ENCODE measurements around the gene PIGP.

Gene PIGP

DNA sequence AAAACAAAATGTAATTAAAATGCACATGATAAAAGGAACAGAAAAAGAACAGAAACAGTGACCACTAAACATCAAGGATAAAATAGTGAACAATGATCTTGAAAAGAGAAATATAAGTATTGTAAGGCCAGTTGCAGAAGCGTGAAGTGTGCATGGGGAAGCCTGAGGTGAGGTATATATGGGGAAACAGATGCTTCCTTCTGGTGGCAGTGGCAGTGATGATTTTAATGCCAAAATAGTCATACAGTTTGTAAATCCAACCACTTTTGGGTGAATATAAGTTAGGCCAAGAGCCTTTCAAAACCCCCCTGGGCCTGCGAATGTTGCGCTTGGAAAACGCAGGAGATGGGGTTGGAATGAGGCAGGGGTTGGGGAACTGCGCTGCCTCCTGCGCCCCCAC is 27.4 kb upstream of the PIGP start:
- H3K9ac ChIP-seq (ENCODE audit: low read depth in 1 of 2, low read length in 2 of 2): no peak overlapping the region
- H3K36me3 ChIP-seq (ENCODE audit: control insufficient read depth in 1 of 2, insufficient read depth in 2 of 2, low read length in 2 of 2): peaks cover 11 to 38% of the 10 kb centered on the region in 2 donors
- H3K4me3 ChIP-seq (ENCODE audit: low read depth in 1 of 2, low read length in 2 of 2): no peak overlapping the region
- no peaks in the 10 kb centered on the region for H3K9me3 ChIP-seq (ENCODE audit: control insufficient read depth in 1 of 2, low read length in 2 of 2)
- no peaks in the 10 kb centered on the region for H3K27me3 ChIP-seq (ENCODE audit: control insufficient read depth in 1 of 2, insufficient read depth in 2 of 2, low read length in 2 of 2)
- H3K27ac ChIP-seq (ENCODE audit: low read depth, low read length): no peak overlapping the region
- no peaks in the 10 kb centered on the region for H3K4me1 ChIP-seq (ENCODE audit: control insufficient read depth in 1 of 2, insufficient read depth in 2 of 2, low read length in 2 of 2)

- H3K27ac ChIP-seq (ENCODE audit: low read depth, low read length): no peak overlapping the region
- peaks cover 11 to 39% of the 10 kb centered on the region in 2 donors for H3K36me3 ChIP-seq (ENCODE audit: control insufficient read depth in 1 of 2, insufficient read depth in 2 of 2, low read length in 2 of 2)
- H3K27me3 ChIP-seq (ENCODE audit: control insufficient read depth in 1 of 2, insufficient read depth in 2 of 2, low read length in 2 of 2): no peaks in the 10 kb centered on the region
- no peak overlapping the region for H3K4me3 ChIP-seq (ENCODE audit: low read depth in 1 of 2, low read length in 2 of 2)
- no peak overlapping the region for H3K9ac ChIP-seq (ENCODE audit: low read depth in 1 of 2, low read length in 2 of 2)
- no peaks in the 10 kb centered on the region for H3K4me1 ChIP-seq (ENCODE audit: control insufficient read depth in 1 of 2, insufficient read depth in 2 of 2, low read length in 2 of 2)
- H3K9me3 ChIP-seq (ENCODE audit: control insufficient read depth in 1 of 2, low read length in 2 of 2): no peaks in the 10 kb centered on the region
Measured at GRCh38 chr21:37098751-37099150, 25.9 kb upstream of the PIGP start.

GRCh38 chr21:37095821-37096220 is 22.9 kb upstream of the PIGP start:
- H3K27me3 ChIP-seq (ENCODE audit: control insufficient read depth in 1 of 2, insufficient read depth in 2 of 2, low read length in 2 of 2): no peaks in the 10 kb centered on the region
- no peaks in the 10 kb centered on the region for H3K4me1 ChIP-seq (ENCODE audit: control insufficient read depth in 1 of 2, insufficient read depth in 2 of 2, low read length in 2 of 2)
- H3K9me3 ChIP-seq (ENCODE audit: control insufficient read depth in 1 of 2, low read length in 2 of 2): no peaks in the 10 kb centered on the region
- peaks cover 17 to 40% of the 10 kb centered on the region in 2 donors for H3K36me3 ChIP-seq (ENCODE audit: control insufficient read depth in 1 of 2, insufficient read depth in 2 of 2, low read length in 2 of 2)
- H3K27ac ChIP-seq (ENCODE audit: low read depth, low read length): no peak overlapping the region
- H3K9ac ChIP-seq (ENCODE audit: low read depth in 1 of 2, low read length in 2 of 2): no peak overlapping the region
- H3K4me3 ChIP-seq (ENCODE audit: low read depth in 1 of 2, low read length in 2 of 2): no peak overlapping the region

DNA sequence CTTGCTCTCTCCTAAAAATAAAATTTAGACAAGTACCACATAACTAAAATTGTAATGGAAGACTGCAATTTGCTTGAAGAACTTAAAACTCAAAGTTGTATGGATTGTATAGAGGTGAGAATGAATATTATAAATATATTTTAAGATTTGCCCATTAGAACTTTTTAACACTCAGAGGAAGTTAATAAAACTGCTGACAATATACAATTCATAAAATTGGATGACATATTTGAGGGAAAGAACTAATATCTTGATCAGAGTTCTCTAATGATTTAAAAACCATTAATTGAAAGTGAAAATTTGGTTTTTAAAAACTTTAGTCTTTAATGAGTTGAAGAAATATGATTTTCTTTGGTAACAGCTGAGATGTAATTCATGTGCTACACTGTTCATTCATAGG is 21.1 kb upstream of the PIGP start:
- no peak overlapping the region for H3K4me3 ChIP-seq (ENCODE audit: low read depth in 1 of 2, low read length in 2 of 2)
- no peaks in the 10 kb centered on the region for H3K27me3 ChIP-seq (ENCODE audit: control insufficient read depth in 1 of 2, insufficient read depth in 2 of 2, low read length in 2 of 2)
- H3K9ac ChIP-seq (ENCODE audit: low read depth in 1 of 2, low read length in 2 of 2): no peak overlapping the region
- H3K4me1 ChIP-seq (ENCODE audit: control insufficient read depth in 1 of 2, insufficient read depth in 2 of 2, low read length in 2 of 2): no peaks in the 10 kb centered on the region
- no peak overlapping the region for H3K27ac ChIP-seq (ENCODE audit: low read depth, low read length)
- no peaks in the 10 kb centered on the region for H3K9me3 ChIP-seq (ENCODE audit: control insufficient read depth in 1 of 2, low read length in 2 of 2)
- peaks cover 17 to 41% of the 10 kb centered on the region in 2 donors for H3K36me3 ChIP-seq (ENCODE audit: control insufficient read depth in 1 of 2, insufficient read depth in 2 of 2, low read length in 2 of 2)

DNA sequence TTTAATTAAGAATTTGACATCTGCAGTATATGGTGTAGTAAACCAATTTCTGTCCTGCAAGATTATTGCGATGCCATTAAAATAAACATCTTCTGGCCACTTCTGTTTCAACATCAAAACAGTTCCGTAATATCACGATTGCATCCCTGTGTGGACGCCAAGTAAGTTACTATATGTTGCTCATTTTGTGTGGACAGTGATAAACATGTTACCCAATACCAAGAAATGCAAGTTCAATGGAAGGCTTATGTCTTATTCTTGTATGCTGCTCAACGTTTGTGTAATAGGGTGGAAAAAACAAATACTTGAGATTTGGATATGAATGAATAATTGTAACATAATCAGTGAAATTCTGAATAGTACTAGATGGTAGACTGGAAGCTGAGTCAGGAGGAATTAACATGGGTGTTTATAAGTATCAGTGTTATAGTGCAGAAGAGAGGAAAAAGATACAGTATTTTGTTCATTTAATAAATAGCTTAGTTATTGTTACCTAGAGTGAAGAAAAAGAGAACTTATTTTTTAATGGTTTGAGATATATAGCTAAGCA is 15.4 kb upstream of the PIGP start:
- Histone ChIP-seq H3K4me3 (ENCODE audit: low read depth in 1 of 2, low read length in 2 of 2) (no peak overlapping the region), H3K9ac (ENCODE audit: low read depth in 1 of 2, low read length in 2 of 2) (no peak overlapping the region), H3K27ac (ENCODE audit: low read depth, low read length) (no peak overlapping the region), H3K4me1 (ENCODE audit: control insufficient read depth in 1 of 2, insufficient read depth in 2 of 2, low read length in 2 of 2) (peaks cover 4 to 9% of the 10 kb centered on the region in 2 donors), H3K36me3 (ENCODE audit: control insufficient read depth in 1 of 2, insufficient read depth in 2 of 2, low read length in 2 of 2) (peaks cover 6 to 15% of the 10 kb centered on the region in 2 donors), H3K27me3 (ENCODE audit: control insufficient read depth in 1 of 2, insufficient read depth in 2 of 2, low read length in 2 of 2) (no peaks in the 10 kb centered on the region), H3K9me3 (ENCODE audit: control insufficient read depth in 1 of 2, low read length in 2 of 2) (no peaks in the 10 kb centered on the region)

DNA sequence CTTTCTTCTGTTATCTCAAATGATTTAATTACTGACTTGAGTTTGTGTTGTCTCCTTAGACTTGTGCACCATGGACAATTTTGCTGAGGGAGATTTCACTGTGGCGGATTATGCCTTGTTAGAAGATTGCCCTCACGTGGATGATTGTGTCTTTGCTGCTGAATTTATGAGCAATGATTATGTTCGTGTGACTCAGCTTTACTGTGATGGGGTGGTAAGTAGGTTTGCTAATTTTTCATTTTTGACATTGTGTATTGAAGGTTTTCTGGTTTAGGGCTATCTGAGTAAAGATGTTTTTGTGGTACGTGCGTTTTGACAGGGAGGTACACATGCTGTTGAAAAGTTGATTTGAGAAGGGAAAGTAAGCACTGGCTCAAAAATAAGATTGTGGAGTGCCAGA is 14.3 kb upstream of the PIGP start:
- Histone ChIP-seq H3K9me3 (ENCODE audit: control insufficient read depth in 1 of 2, low read length in 2 of 2) (no peaks in the 10 kb centered on the region), H3K27ac (ENCODE audit: low read depth, low read length) (no peak overlapping the region), H3K4me3 (ENCODE audit: low read depth in 1 of 2, low read length in 2 of 2) (no peak overlapping the region)

DNA sequence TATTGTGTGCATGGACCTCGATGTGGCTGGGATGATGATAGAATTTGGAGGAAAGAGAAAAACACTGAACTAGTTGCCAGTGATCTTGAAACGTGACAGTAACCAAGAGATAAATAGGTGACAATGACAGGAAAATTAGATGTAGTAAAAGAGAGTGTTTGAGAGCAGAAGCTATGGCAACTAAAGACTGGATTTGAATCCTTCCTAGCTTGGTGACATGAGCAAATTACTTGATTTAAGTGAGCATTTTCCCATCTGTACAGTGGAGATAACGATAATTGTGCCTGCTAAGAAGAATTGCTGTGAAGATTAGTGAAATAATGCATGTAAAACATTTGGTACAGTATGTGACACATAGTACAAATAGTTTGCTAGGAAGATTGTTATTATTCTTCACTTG is 12.9 kb upstream of the PIGP start:
- Histone ChIP-seq H3K27me3 (ENCODE audit: control insufficient read depth in 1 of 2, insufficient read depth in 2 of 2, low read length in 2 of 2) (no peaks in the 10 kb centered on the region), H3K4me1 (ENCODE audit: control insufficient read depth in 1 of 2, insufficient read depth in 2 of 2, low read length in 2 of 2) (peaks cover 7 to 14% of the 10 kb centered on the region in 2 donors), H3K36me3 (ENCODE audit: control insufficient read depth in 1 of 2, insufficient read depth in 2 of 2, low read length in 2 of 2) (peaks cover 0 to 13% of the 10 kb centered on the region in 2 donors), H3K9me3 (ENCODE audit: control insufficient read depth in 1 of 2, low read length in 2 of 2) (no peaks in the 10 kb centered on the region), H3K4me3 (ENCODE audit: low read depth in 1 of 2, low read length in 2 of 2) (no peak overlapping the region), H3K9ac (ENCODE audit: low read depth in 1 of 2, low read length in 2 of 2) (no peak overlapping the region), H3K27ac (ENCODE audit: low read depth, low read length) (no peak overlapping the region)

More for the DNA sequence above, 14.3 kb upstream of the PIGP start:
- H3K36me3 ChIP-seq (ENCODE audit: control insufficient read depth in 1 of 2, insufficient read depth in 2 of 2, low read length in 2 of 2): peaks cover 2 to 15% of the 10 kb centered on the region in 2 donors
- no peak overlapping the region for H3K9ac ChIP-seq (ENCODE audit: low read depth in 1 of 2, low read length in 2 of 2)
- H3K4me1 ChIP-seq (ENCODE audit: control insufficient read depth in 1 of 2, insufficient read depth in 2 of 2, low read length in 2 of 2): peaks cover 7 to 14% of the 10 kb centered on the region in 2 donors
- H3K27me3 ChIP-seq (ENCODE audit: control insufficient read depth in 1 of 2, insufficient read depth in 2 of 2, low read length in 2 of 2): no peaks in the 10 kb centered on the region

- Histone ChIP-seq H3K9me3 (ENCODE audit: control insufficient read depth in 1 of 2, low read length in 2 of 2) (no peaks in the 10 kb centered on the region), H3K9ac (ENCODE audit: low read depth in 1 of 2, low read length in 2 of 2) (no peak overlapping the region), H3K27ac (ENCODE audit: low read depth, low read length) (no peak overlapping the region), H3K27me3 (ENCODE audit: control insufficient read depth in 1 of 2, insufficient read depth in 2 of 2, low read length in 2 of 2) (no peaks in the 10 kb centered on the region), H3K4me1 (ENCODE audit: control insufficient read depth in 1 of 2, insufficient read depth in 2 of 2, low read length in 2 of 2) (peaks cover 7 to 14% of the 10 kb centered on the region in 2 donors), H3K4me3 (ENCODE audit: low read depth in 1 of 2, low read length in 2 of 2) (no peak overlapping the region), H3K36me3 (ENCODE audit: control insufficient read depth in 1 of 2, insufficient read depth in 2 of 2, low read length in 2 of 2) (peaks cover 0 to 1% of the 10 kb centered on the region in 2 donors)
Measured at GRCh38 chr21:37082856-37083528, 10.1 kb upstream of the PIGP start.

DNA sequence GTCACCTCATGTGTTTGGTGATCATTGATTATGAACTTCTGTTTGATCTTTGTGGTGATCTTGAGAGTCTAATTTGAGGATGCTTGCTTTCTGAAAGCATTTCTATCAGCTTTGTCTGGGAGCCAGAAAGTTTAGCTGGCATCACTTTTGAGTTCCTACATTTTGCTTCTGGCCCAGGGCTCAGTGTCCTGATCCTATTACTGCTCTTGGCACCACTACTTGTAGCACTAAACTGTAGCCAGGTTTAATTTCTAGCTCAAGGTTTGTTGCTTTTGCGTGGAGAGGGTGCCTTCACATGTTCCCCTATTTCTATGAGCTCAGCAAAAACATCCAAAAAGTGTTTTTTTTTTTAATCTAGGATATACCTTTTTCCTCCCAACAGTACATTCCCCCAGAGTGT is 9.5 kb upstream of the PIGP start:
- no peak overlapping the region for H3K27ac ChIP-seq (ENCODE audit: low read depth, low read length)
- no peak overlapping the region for H3K4me3 ChIP-seq (ENCODE audit: low read depth in 1 of 2, low read length in 2 of 2)
- peaks cover 7 to 14% of the 10 kb centered on the region in 2 donors for H3K4me1 ChIP-seq (ENCODE audit: control insufficient read depth in 1 of 2, insufficient read depth in 2 of 2, low read length in 2 of 2)
- no peak overlapping the region for H3K9ac ChIP-seq (ENCODE audit: low read depth in 1 of 2, low read length in 2 of 2)
- no peaks in the 10 kb centered on the region for H3K27me3 ChIP-seq (ENCODE audit: control insufficient read depth in 1 of 2, insufficient read depth in 2 of 2, low read length in 2 of 2)
- no peaks in the 10 kb centered on the region for H3K9me3 ChIP-seq (ENCODE audit: control insufficient read depth in 1 of 2, low read length in 2 of 2)
- H3K36me3 ChIP-seq (ENCODE audit: control insufficient read depth in 1 of 2, insufficient read depth in 2 of 2, low read length in 2 of 2): no peaks in the 10 kb centered on the region

DNA sequence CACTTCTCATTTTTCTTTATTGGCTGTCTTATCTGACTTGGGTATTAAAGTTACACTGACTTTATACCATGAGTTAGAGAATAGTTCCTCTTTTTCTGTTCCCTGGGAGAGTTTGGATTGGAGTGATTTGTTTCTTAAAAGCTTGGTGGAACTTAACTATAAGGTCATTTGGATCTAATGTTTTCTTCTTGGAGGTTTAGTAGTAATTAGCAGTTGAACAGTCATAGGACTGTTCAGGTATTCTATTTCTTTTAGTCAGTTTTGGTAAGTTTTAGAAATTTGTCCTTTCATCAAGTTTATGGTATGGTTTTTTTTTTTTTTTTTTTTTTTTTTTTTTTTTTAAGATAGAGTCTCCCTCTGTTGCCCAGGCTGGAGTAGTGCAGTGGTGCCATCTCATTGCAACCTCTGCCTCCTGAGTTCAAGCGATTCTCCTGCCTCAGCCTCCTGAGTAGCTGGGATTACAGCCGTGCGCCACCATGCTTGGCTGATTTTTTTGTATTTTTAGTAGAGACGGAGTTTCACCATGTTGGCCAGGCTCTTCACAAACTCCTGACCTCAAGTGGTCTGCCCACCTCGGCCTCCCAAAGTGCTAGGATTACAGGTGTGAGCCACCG is 6.4 kb upstream of the PIGP start:
- Histone ChIP-seq H3K9me3 (ENCODE audit: control insufficient read depth in 1 of 2, low read length in 2 of 2) (no peaks in the 10 kb centered on the region), H3K4me3 (ENCODE audit: low read depth in 1 of 2, low read length in 2 of 2) (no peak overlapping the region), H3K27me3 (ENCODE audit: control insufficient read depth in 1 of 2, insufficient read depth in 2 of 2, low read length in 2 of 2) (no peaks in the 10 kb centered on the region), H3K4me1 (ENCODE audit: control insufficient read depth in 1 of 2, insufficient read depth in 2 of 2, low read length in 2 of 2) (peaks cover 12 to 20% of the 10 kb centered on the region in 2 donors), H3K27ac (ENCODE audit: low read depth, low read length) (no peak overlapping the region), H3K36me3 (ENCODE audit: control insufficient read depth in 1 of 2, insufficient read depth in 2 of 2, low read length in 2 of 2) (no peaks in the 10 kb centered on the region), H3K9ac (ENCODE audit: low read depth in 1 of 2, low read length in 2 of 2) (no peak overlapping the region)

Data from duodenal mucosa (tissue), 2 donors.